ENCODE data around the gene CABP1.
A peak's percentile ranks its signal among the peaks of the same experiment; 100 is the strongest.

DNA sequence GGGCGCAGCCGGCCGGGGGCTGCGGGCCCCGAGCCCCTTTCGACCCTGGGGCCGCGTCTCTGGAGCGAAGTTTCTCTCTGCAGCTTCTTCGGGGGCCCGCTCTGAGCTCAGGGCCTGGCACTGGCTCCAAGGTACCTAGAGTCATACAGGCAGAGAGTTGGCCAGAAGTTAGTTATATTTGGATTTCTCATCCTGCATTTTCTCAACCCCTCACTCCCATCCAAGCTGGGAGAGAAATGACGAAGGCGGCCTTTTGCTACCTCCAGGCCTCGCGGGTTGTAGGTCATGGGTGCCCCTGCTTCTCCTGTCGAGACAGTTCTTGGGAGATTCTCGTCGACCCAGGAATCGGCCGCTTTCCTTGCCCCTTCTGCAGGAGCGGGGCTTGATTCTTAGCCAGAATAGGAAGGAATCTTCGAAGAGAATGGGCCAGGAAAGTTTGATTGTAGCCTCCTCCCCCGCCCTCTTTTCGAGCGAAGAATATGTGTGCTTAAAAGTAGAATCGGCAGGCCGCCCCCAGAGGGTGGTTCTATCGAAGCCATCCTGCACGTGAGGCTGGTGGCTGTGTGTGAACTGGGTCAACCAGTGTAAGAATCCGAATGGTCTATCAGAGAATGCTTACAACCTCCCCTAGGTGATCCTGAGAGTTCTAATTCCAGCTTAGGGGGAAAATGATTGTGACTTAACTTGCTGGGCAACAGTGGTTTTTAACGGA is 47.3 kb downstream of the CABP1 start:
- no peak for TF ChIP-seq ZNF592 (IDR thresholded peaks at IDR 0.05)
- no peak for TF ChIP-seq CBX5 (IDR thresholded peaks at IDR 0.05; ENCODE audit: borderline replicate concordance, low read depth)
- peak in 1 of 2 experiments; percentile 52; a peak in 1 of 4 replicates for TF ChIP-seq ZNF639 (CRISPR knock-in tag; conservative IDR thresholded peaks at IDR 0.05 in 1 of 2, IDR thresholded peaks at IDR 0.05 in 1 of 2)
- TF ChIP-seq RAD21 (CRISPR knock-in tag; conservative IDR thresholded peaks at IDR 0.05 in 1 of 2, IDR thresholded peaks at IDR 0.05 in 1 of 2) = no peak
- no peak for TF ChIP-seq FOXP4 (CRISPR knock-in tag; IDR thresholded peaks at IDR 0.05; ENCODE audit: borderline replicate concordance)
- TF ChIP-seq DNMT1 (IDR thresholded peaks at IDR 0.05) = no peak
